HEK293 (cell line): ENCODE results near the gene ANKRD52.

ENCODE experiments used
- ZNF473 ChIP-seq: fragments of 450-650 bp; formaldehyde crosslinking; IDR thresholded peaks from 2 replicates; pipeline ENCODE4 v1.5.1; 2017; ENCODE audit warnings: missing biosample characterization, missing genetic modification characterization
- ZNF530 ChIP-seq: fragments of 450-650 bp; formaldehyde crosslinking; IDR thresholded peaks from 2 replicates; pipeline ENCODE4 v1.5.1; 2016; ENCODE audit warnings: low read depth, missing biosample characterization, missing genetic modification characterization

- TF ChIP-seq ZNF530 (tag by site-specific recombination), result no peak
- no peak for TF ChIP-seq ZNF473 (tag by site-specific recombination)
Measured at GRCh38 chr12:56297400-56297799, 39.2 kb upstream of the ANKRD52 start.
